ENCODE data around the gene ZNF710.

GRCh38 chr15:90064911-90065681, 64.0 kb downstream of the ZNF710 start:
- TF ChIP-seq POLR2A (IDR thresholded peaks at IDR 0.05) (no peak), CTCF (IDR thresholded peaks at IDR 0.05) (no peak)
